IMR-90 (cell line): ENCODE results near the gene INO80. TPM values are rescaled to one million over a fixed set of nuclear protein-coding genes. Genes with fewer than 3 reads are reported as not detected.

Experiments used
- ATAC-seq: fragments of 200-7000 bp; cut with Tn5 transposase; 2 replicates; pipeline ENCODE4 v1.9.1; 2020; ENCODE audit warnings: low read depth, mild to moderate bottlenecking, moderate library complexity
- BruUV-seq: library from RNA; stranded (reverse); fragments of 400-500 nt; replicated peaks from 2 replicates; lab custom pipeline; 2021; lab: Mats Ljungman, UMichigan
- CTCF ChIA-PET: fragments of 300-600 bp; formaldehyde crosslinking; extraction: SDS; loops from one replicate; lab custom pipeline; 2021; ENCODE audit warnings: antibody characterized with exemption; lab: Yijun Ruan, JAX
- POLR2A ChIA-PET: fragments of 300-600 bp; sonication (Branson Sonifier 250); formaldehyde crosslinking; loops from one replicate; lab custom pipeline; 2022; ENCODE audit warnings: antibody characterized with exemption; ENCODE audit not compliant: unreplicated experiment; lab: Charles Lee
- DNase-seq: peaks from one replicate; pipeline ENCODE4 v3.0.0; 2013
- H2AFZ ChIP-seq: replicated peaks from 2 replicates; pipeline ENCODE3; 2013; ENCODE audit warnings: low read length, mild to moderate bottlenecking; ENCODE audit not compliant: poor library complexity
- H2AK5ac ChIP-seq: 2 replicates; pipeline ENCODE4 v1.6.1; 2013; ENCODE audit warnings: low read depth, low read length, inconsistent platforms
- H2AK9ac ChIP-seq: replicated peaks from 2 replicates; pipeline ENCODE3; 2013; ENCODE audit warnings: mild to moderate bottlenecking, low read depth, low read length, moderate library complexity; ENCODE audit not compliant: poor library complexity
- H2BK120ac ChIP-seq: 2 replicates; pipeline ENCODE4 v1.6.1; 2013; ENCODE audit warnings: low read depth, low read length, inconsistent platforms
- H2BK15ac ChIP-seq: 3 replicates; pipeline ENCODE4 v1.6.1; 2013; ENCODE audit warnings: low read depth, low read length, inconsistent platforms
- H2BK20ac ChIP-seq: 2 replicates; pipeline ENCODE4 v1.6.1; 2013; ENCODE audit warnings: low read depth, mild to moderate bottlenecking, inconsistent platforms, low read length, moderate library complexity
- H2BK5ac ChIP-seq: 2 replicates; pipeline ENCODE4 v1.6.1; 2013; ENCODE audit warnings: mild to moderate bottlenecking, low read depth, low read length, inconsistent platforms; ENCODE audit not compliant: poor library complexity, severe bottlenecking
- H3K14ac ChIP-seq: replicated peaks from 2 replicates; pipeline ENCODE4 v1.6.1; 2013; ENCODE audit warnings: low read depth, low read length, inconsistent platforms
- H3K18ac ChIP-seq: 2 replicates; pipeline ENCODE4 v1.6.1; 2013; ENCODE audit warnings: low read depth, low read length, control low read depth
- H3K23ac ChIP-seq: 2 replicates; pipeline ENCODE4 v1.6.1; 2013; ENCODE audit warnings: low read depth, low read length, inconsistent platforms
- H3K27ac ChIP-seq: 2 replicates; pipeline ENCODE4 v1.5.1; 2013; ENCODE audit warnings: mild to moderate bottlenecking, control low read depth, low read length; ENCODE audit not compliant: insufficient read depth
- H3K27me3 ChIP-seq: 2 replicates; pipeline ENCODE4 v1.6.1; 2013; ENCODE audit warnings: low read length; ENCODE audit not compliant: control insufficient read depth, insufficient read depth
- H3K36me3 ChIP-seq: 2 replicates; pipeline ENCODE4 v1.6.1; 2013; ENCODE audit warnings: low read length, mixed read lengths; ENCODE audit not compliant: control insufficient read depth, insufficient read depth
- H3K4ac ChIP-seq: 2 replicates; pipeline ENCODE4 v1.6.1; 2013; ENCODE audit warnings: low read depth, low read length, inconsistent platforms
- H3K4me1 ChIP-seq: 2 replicates; pipeline ENCODE4 v1.6.1; 2013; ENCODE audit warnings: low read length, mixed read lengths; ENCODE audit not compliant: control insufficient read depth, insufficient read depth
- H3K4me2 ChIP-seq: 2 replicates; pipeline ENCODE4 v1.6.1; 2013; ENCODE audit warnings: low read depth, mild to moderate bottlenecking, control low read depth, low read length, moderate library complexity
- H3K4me3 ChIP-seq: 2 replicates; pipeline ENCODE4 v1.5.1; 2013; ENCODE audit warnings: low read depth, mild to moderate bottlenecking, control low read depth, low read length, moderate library complexity; ENCODE audit not compliant: insufficient read depth
- H3K56ac ChIP-seq: 2 replicates; pipeline ENCODE4 v1.6.1; 2013; ENCODE audit warnings: low read length, inconsistent platforms; ENCODE audit not compliant: insufficient read depth; ENCODE audit errors: extremely low read depth
- H3K79me1 ChIP-seq, 2 experiments: 2 replicates each; pipeline ENCODE4 v1.6.1; 2013; ENCODE audit warnings: low read length in 2 of 2, inconsistent platforms in 1 of 2, low read depth in 1 of 2
- H3K9ac ChIP-seq: 2 replicates; pipeline ENCODE4 v1.6.1; 2013; ENCODE audit warnings: low read depth, low read length, control low read depth
- H3K9me1 ChIP-seq: 2 replicates; pipeline ENCODE4 v1.6.1; 2013; ENCODE audit warnings: low read length, inconsistent platforms; ENCODE audit not compliant: insufficient read depth
- H3K9me3 ChIP-seq: 2 replicates; pipeline ENCODE4 v1.6.1; 2013; ENCODE audit warnings: low read length; ENCODE audit not compliant: control insufficient read depth, insufficient read depth
- H4K20me1 ChIP-seq: 2 replicates; pipeline ENCODE4 v1.6.1; 2013; ENCODE audit warnings: low read length, inconsistent platforms; ENCODE audit not compliant: insufficient read depth
- H4K5ac ChIP-seq: 2 replicates; pipeline ENCODE4 v1.6.1; 2013; ENCODE audit warnings: mild to moderate bottlenecking, low read depth, low read length, control low read depth
- H4K8ac ChIP-seq, 2 experiments: 2 replicates each; pipeline ENCODE4 v1.6.1; 2013; ENCODE audit warnings: low read depth in 2 of 2, low read length in 2 of 2, control low read depth in 1 of 2, inconsistent platforms in 1 of 2
- H4K91ac ChIP-seq: 2 replicates; pipeline ENCODE4 v1.6.1; 2013; ENCODE audit warnings: low read depth, low read length, inconsistent platforms; ENCODE audit not compliant: insufficient read depth
- BHLHE40 ChIP-seq: fragments of 150-350 bp; IDR thresholded peaks from 2 replicates; pipeline ENCODE4 v1.6.1; 2016; ENCODE audit warnings: mild to moderate bottlenecking, low read depth, low read length
- CEBPB ChIP-seq: IDR thresholded peaks from 2 replicates; pipeline ENCODE4 v1.6.1; 2012; ENCODE audit warnings: low read depth, low read length, improper control_type of control experiment
- CHD1 ChIP-seq: IDR thresholded peaks from 2 replicates; pipeline ENCODE4 v1.6.1; 2012; ENCODE audit warnings: low read depth, low read length, improper control_type of control experiment
- CTCF ChIP-seq: conservative IDR thresholded peaks from 2 replicates; pipeline ENCODE4 v1.5.1; 2012; ENCODE audit warnings: mild to moderate bottlenecking, low read depth, low read length, improper control_type of control experiment
- FOS ChIP-seq: fragments of 150-350 bp; IDR thresholded peaks from 2 replicates; pipeline ENCODE4 v1.6.1; 2016; ENCODE audit warnings: low read depth, low read length
- MAZ ChIP-seq: IDR thresholded peaks from 2 replicates; pipeline ENCODE4 v1.6.1; 2012; ENCODE audit warnings: low read depth, mild to moderate bottlenecking, low read length, improper control_type of control experiment, moderate library complexity, borderline replicate concordance
- MXI1 ChIP-seq: IDR thresholded peaks from 2 replicates; pipeline ENCODE4 v1.6.1; 2012; ENCODE audit warnings: low read depth, mild to moderate bottlenecking, low read length, moderate library complexity, borderline replicate concordance
- NFE2L2 ChIP-seq: fragments of 150-350 bp; IDR thresholded peaks from 2 replicates; pipeline ENCODE4 v1.6.1; 2016; ENCODE audit warnings: low read depth, mild to moderate bottlenecking, low read length
- POLR2A ChIP-seq: IDR thresholded peaks from 2 replicates; pipeline ENCODE4 v1.6.1; 2012; ENCODE audit warnings: mild to moderate bottlenecking, low read depth, low read length
- RAD21 ChIP-seq: IDR thresholded peaks from 2 replicates; pipeline ENCODE4 v1.6.1; 2012; ENCODE audit warnings: low read length, improper control_type of control experiment
- RCOR1 ChIP-seq: IDR thresholded peaks from 2 replicates; pipeline ENCODE4 v1.6.1; 2012; ENCODE audit warnings: mild to moderate bottlenecking, low read length, improper control_type of control experiment; ENCODE audit not compliant: insufficient replicate concordance
- RFX5 ChIP-seq: IDR thresholded peaks from 2 replicates; pipeline ENCODE4 v1.8.0; 2012; ENCODE audit warnings: low read depth, mild to moderate bottlenecking, low read length, moderate library complexity
- SMC3 ChIP-seq: fragments of 150-350 bp; IDR thresholded peaks from 2 replicates; pipeline ENCODE4 v1.6.1; 2016; ENCODE audit warnings: low read depth, mild to moderate bottlenecking, antibody characterized with exemption, low read length, moderate library complexity
- USF2 ChIP-seq: fragments of 150-350 bp; IDR thresholded peaks from 2 replicates; pipeline ENCODE4 v1.6.1; 2017; ENCODE audit warnings: mild to moderate bottlenecking, antibody characterized with exemption, low read length, low read depth
- WGBS, 2 experiments: methylation state at CpG; one replicate each; pipeline versions ENCODE4 v1.1.5 to v1.1.7; 2013; ENCODE audit warnings: missing lambda C conversion rate in 2 of 2; ENCODE audit not compliant: insufficient read length in 1 of 2; ENCODE audit errors: extremely low coverage in 2 of 2; 5-methylcytosine and 5-hydroxymethylcytosine counted together
- dilution Hi-C: fragments of 300-500 bp; cut with HindIII; formaldehyde crosslinking; loops from one replicate; pipeline ENCODE4 v1.14.3; 2018; ENCODE audit warnings: low sequenced_read_pairs; ENCODE audit not compliant: unreplicated experiment
- in situ Hi-C: fragments of 300-500 bp; cut with MboI; formaldehyde crosslinking; loops from 3 replicates; pipeline ENCODE4 v1.14.3; 2019; ENCODE audit warnings: low sequenced_read_pairs, inconsistent platforms, mixed read lengths
- intact Hi-C: fragments of 100-400 bp; cut with micrococcal nuclease; formaldehyde crosslinking; loops from 2 replicates; pipeline ENCODE4 v1.10.0; 2022
- polyA plus RNA-seq, 3 experiments: library from polyadenylated mRNA; depleted of rRNA; stranded (reverse); fragments of >200 nt; gene quantifications; 2 replicates each; pipeline ENCODE4 v1.2.3, GENCODE V29; 2012; ENCODE audit warnings: low replicate concordance in 1 of 3
- total RNA-seq: library from RNA; depleted of rRNA; stranded (reverse); fragments of >200 nt; gene quantifications from 2 replicates; pipeline ENCODE4 v1.2.3, GENCODE V29; 2012
- TF ChIP-seq, protein P1 (sequence below): fragments of 150-350 bp; IDR thresholded peaks from 2 replicates; pipeline ENCODE4 v1.6.1; 2016; ENCODE audit warnings: low read depth, mild to moderate bottlenecking, low read length, moderate library complexity, borderline replicate concordance

Gene INO80
- total and polyA plus RNA-seq, 2 of the 4 experiments (the other 2 are of a cell fraction) = 6.0 to 13.3 TPM

- Histone ChIP-seq H3K14ac (peak overlapping the region; percentile 82), H3K9me3 (no peaks in the 10 kb centered on the region), H3K18ac (peak overlapping the region; percentile 8; the same call in 1 of the 2 replicates), H3K4me1 (peaks cover 31% of the 10 kb centered on the region), H3K4me3 (no peak overlapping the region), H3K9me1 (peaks cover 32% of the 10 kb centered on the region), H3K4ac (peak overlapping the region; percentile 58), H2AFZ (peak overlapping the region; percentile 37), H4K91ac (no peak overlapping the region), H3K23ac (peak overlapping the region; percentile 64; the same call in 1 of the 2 replicates), H2AK9ac (no peak overlapping the region), H3K36me3 (peaks cover 28% of the 10 kb centered on the region), H3K4me2 (peak overlapping the region; percentile 68; the same call in 1 of the 2 replicates), H2AK5ac (peak overlapping the region; percentile 62; the same call in 1 of the 2 replicates), H2BK20ac (no peak overlapping the region), H2BK5ac (peak overlapping the region; percentile 55), H3K9ac (peak overlapping the region; percentile 56; the same call in 1 of the 2 replicates), H3K79me1 (peaks cover 15 to 56% of the 10 kb centered on the region in 2 experiments), H4K5ac (no peak overlapping the region; the same call in 1 of the 2 replicates), H2BK120ac (no peak overlapping the region), H2BK15ac (no peak overlapping the region), H3K27ac (no peak overlapping the region), H3K56ac (no peak overlapping the region), H4K20me1 (peaks cover 55% of the 10 kb centered on the region), H3K27me3 (no peaks in the 10 kb centered on the region), H4K8ac (peak overlapping the region in 1 of 2 experiments; percentile 62; a peak in 2 of 4 replicates)
- dilution Hi-C loops = no loop called here
- ChIA-PET POLR2A (interaction anchor here (0.6 to 1.0 kb wide), 2 partner anchors 28 to 59 kb away, joined by 3 to 13 read pairs; no protein-coding TSS in a partner anchor), CTCF (interaction anchor here (0.7 to 1.9 kb wide), 2 partner anchors 19 to 61 kb away, joined by 3 to 4 read pairs; no protein-coding TSS in a partner anchor)
- in situ Hi-C loops = no loop called here
- intact Hi-C loops = no loop called here
- WGBS, 2 experiments = 90% methylated on average over 1 of the region's 4 CpGs; no CpG with 5 or more reads in 1 of the 2 experiments
- no TSS peak for BruUV-seq
- ATAC-seq = no peak
- DNase-seq = no peak
- TF ChIP-seq RFX5 = no peak
- no peak for TF ChIP-seq POLR2A
- TF ChIP-seq CEBPB = no peak
- TF ChIP-seq FOS = no peak
- no peak for TF ChIP-seq CHD1
- no peak for TF ChIP-seq CTCF
- no peak for TF ChIP-seq RAD21
- no peak for TF ChIP-seq NFE2L2
- TF ChIP-seq MXI1 = no peak
- TF ChIP-seq RCOR1 = no peak
- TF ChIP-seq, protein P1, sequence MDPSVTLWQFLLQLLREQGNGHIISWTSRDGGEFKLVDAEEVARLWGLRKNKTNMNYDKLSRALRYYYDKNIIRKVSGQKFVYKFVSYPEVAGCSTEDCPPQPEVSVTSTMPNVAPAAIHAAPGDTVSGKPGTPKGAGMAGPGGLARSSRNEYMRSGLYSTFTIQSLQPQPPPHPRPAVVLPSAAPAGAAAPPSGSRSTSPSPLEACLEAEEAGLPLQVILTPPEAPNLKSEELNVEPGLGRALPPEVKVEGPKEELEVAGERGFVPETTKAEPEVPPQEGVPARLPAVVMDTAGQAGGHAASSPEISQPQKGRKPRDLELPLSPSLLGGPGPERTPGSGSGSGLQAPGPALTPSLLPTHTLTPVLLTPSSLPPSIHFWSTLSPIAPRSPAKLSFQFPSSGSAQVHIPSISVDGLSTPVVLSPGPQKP = no peak
- TF ChIP-seq BHLHE40 = no peak
- no peak for TF ChIP-seq SMC3
- no peak for TF ChIP-seq MAZ
- TF ChIP-seq USF2 = no peak
Observed at GRCh38 chr15:40957041-40957555, 159.0 kb downstream of the INO80 start.
